Measurements from ENCODE around the gene RAB4A.

- TF ChIP-seq CTCF (IDR thresholded peaks at IDR 0.05) (no peak), EZH2 (IDR thresholded peaks at IDR 0.05) (no peak)
Measured at GRCh38 chr1:229341774-229342655, 71.1 kb downstream of the RAB4A start.
